ENCODE data around the gene CIC.

Gene CIC

GRCh38 chr19:42248270-42249148 lies 20.5 kb upstream of the CIC start:
- DNase-seq (ENCODE audit: insufficient read length, low spot score) (no peak), FAIRE-seq (no peak)
- TF ChIP-seq POLR2AphosphoS5 (IDR thresholded peaks at IDR 0.05; ENCODE audit: low read depth, low read length) (peak; percentile 14; the same call in 1 of the 2 replicates), POLR2A (IDR thresholded peaks at IDR 0.05; ENCODE audit: low read depth, low read length) (no peak)

- no peak for DNase-seq (ENCODE audit: insufficient read length, low spot score)
These were observed 19.8 kb upstream of the CIC start for GRCh38 chr19:42249149-42249750.

GRCh38 chr19:42249769-42250168 lies 19.3 kb upstream of the CIC start:
- TF ChIP-seq SPI1 (IDR thresholded peaks at IDR 0.05; ENCODE audit: low read depth, low read length): no peak
- DNase-seq (ENCODE audit: insufficient read length, low spot score) (no peak), FAIRE-seq (no peak)

More at GRCh38 chr19:42249149-42249750, 19.8 kb upstream of the CIC start:
- FAIRE-seq: no peak
- no peak for TF ChIP-seq POLR2A (IDR thresholded peaks at IDR 0.05; ENCODE audit: low read depth, low read length)
- TF ChIP-seq POU2F2 (IDR thresholded peaks at IDR 0.05; ENCODE audit: low read depth, low read length): no peak
- TF ChIP-seq TAF1 (IDR thresholded peaks at IDR 0.05; ENCODE audit: low read depth, low read length): no peak
- no peak for TF ChIP-seq POLR2AphosphoS5 (IDR thresholded peaks at IDR 0.05; ENCODE audit: low read depth, low read length)
- no peak for TF ChIP-seq PAX5 (IDR thresholded peaks at IDR 0.05; ENCODE audit: insufficient read depth, low read length, severe bottlenecking)
- TF ChIP-seq SPI1 (IDR thresholded peaks at IDR 0.05; ENCODE audit: low read depth, low read length): no peak

GRCh38 chr19:42250183-42250665 lies 18.8 kb upstream of the CIC start:
- no peak for FAIRE-seq
- DNase-seq (ENCODE audit: insufficient read length, low spot score): no peak
- no peak for TF ChIP-seq POU2F2 (IDR thresholded peaks at IDR 0.05; ENCODE audit: low read depth, low read length)
- TF ChIP-seq SPI1 (IDR thresholded peaks at IDR 0.05; ENCODE audit: low read depth, low read length): no peak
- TF ChIP-seq POLR2AphosphoS5 (IDR thresholded peaks at IDR 0.05; ENCODE audit: low read depth, low read length): no peak; the same call in 1 of the 2 replicates
- TF ChIP-seq POLR2A (IDR thresholded peaks at IDR 0.05; ENCODE audit: low read depth, low read length): no peak
- no peak for TF ChIP-seq PAX5 (IDR thresholded peaks at IDR 0.05; ENCODE audit: insufficient read depth, low read length, severe bottlenecking)
- no peak for TF ChIP-seq TAF1 (IDR thresholded peaks at IDR 0.05; ENCODE audit: low read depth, low read length)

- FAIRE-seq (no peak), DNase-seq (ENCODE audit: insufficient read length, low spot score) (no peak)
- TF ChIP-seq TAF1 (IDR thresholded peaks at IDR 0.05; ENCODE audit: low read depth, low read length): no peak
- no peak for TF ChIP-seq PAX5 (IDR thresholded peaks at IDR 0.05; ENCODE audit: insufficient read depth, low read length, severe bottlenecking)
- no peak for TF ChIP-seq SPI1 (IDR thresholded peaks at IDR 0.05; ENCODE audit: low read depth, low read length)
- TF ChIP-seq POLR2AphosphoS5 (IDR thresholded peaks at IDR 0.05; ENCODE audit: low read depth, low read length): no peak; the same call in 1 of the 2 replicates
- no peak for TF ChIP-seq POLR2A (IDR thresholded peaks at IDR 0.05; ENCODE audit: low read depth, low read length)
- TF ChIP-seq POU2F2 (IDR thresholded peaks at IDR 0.05; ENCODE audit: low read depth, low read length): no peak
These were observed 18.2 kb upstream of the CIC start for GRCh38 chr19:42250666-42251531.

- DNase-seq (ENCODE audit: insufficient read length, low spot score) (no peak), FAIRE-seq (peak; percentile 35)
- TF ChIP-seq SPI1 (IDR thresholded peaks at IDR 0.05; ENCODE audit: low read depth, low read length): no peak
- no peak for TF ChIP-seq POLR2AphosphoS5 (IDR thresholded peaks at IDR 0.05; ENCODE audit: low read depth, low read length)
- no peak for TF ChIP-seq PAX5 (IDR thresholded peaks at IDR 0.05; ENCODE audit: insufficient read depth, low read length, severe bottlenecking)
- TF ChIP-seq TAF1 (IDR thresholded peaks at IDR 0.05; ENCODE audit: low read depth, low read length): no peak
- TF ChIP-seq POU2F2 (IDR thresholded peaks at IDR 0.05; ENCODE audit: low read depth, low read length): no peak
- no peak for TF ChIP-seq POLR2A (IDR thresholded peaks at IDR 0.05; ENCODE audit: low read depth, low read length)
These were observed 17.3 kb upstream of the CIC start for GRCh38 chr19:42251572-42252358.

GRCh38 chr19:42252365-42253244 lies 16.4 kb upstream of the CIC start:
- DNase-seq (ENCODE audit: insufficient read length, low spot score): no peak
- peak; percentile 9 for FAIRE-seq
- TF ChIP-seq POLR2A (IDR thresholded peaks at IDR 0.05; ENCODE audit: low read depth, low read length): no peak
- no peak for TF ChIP-seq SPI1 (IDR thresholded peaks at IDR 0.05; ENCODE audit: low read depth, low read length)
- TF ChIP-seq POU2F2 (IDR thresholded peaks at IDR 0.05; ENCODE audit: low read depth, low read length): 0 out of 2 replicates have a peak, but pooled peaks have one; percentile 8
